Measurements from ENCODE around the gene NRN1. TPM values are rescaled to one million over a fixed set of nuclear protein-coding genes. Genes with fewer than 3 reads are reported as not detected.

NRN1 gene
- total RNA-seq, 2 donors from 2014 or later: 0.44 to 0.57 TPM

DNA sequence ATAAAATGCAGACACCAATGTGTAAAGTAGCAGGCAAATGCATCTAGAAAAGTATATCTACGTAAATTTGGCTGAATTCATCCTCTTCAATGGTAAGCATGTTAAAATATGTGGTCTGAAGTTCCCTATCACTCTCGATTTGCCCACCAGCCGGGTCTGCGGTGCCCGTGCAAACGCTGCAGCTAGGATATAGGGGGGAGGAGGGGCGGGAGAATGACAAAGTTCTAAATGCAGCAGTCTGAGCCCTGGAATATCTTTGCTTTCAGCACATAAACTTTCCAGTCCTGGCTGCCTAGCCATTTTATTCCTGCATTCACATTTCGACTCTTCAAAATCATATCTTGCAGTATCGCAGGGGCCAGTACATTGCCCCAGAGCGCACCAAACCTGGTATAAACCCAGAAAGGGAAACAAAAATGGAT lies 708 bp downstream of the NRN1 start:
- TF ChIP-seq, protein P1, sequence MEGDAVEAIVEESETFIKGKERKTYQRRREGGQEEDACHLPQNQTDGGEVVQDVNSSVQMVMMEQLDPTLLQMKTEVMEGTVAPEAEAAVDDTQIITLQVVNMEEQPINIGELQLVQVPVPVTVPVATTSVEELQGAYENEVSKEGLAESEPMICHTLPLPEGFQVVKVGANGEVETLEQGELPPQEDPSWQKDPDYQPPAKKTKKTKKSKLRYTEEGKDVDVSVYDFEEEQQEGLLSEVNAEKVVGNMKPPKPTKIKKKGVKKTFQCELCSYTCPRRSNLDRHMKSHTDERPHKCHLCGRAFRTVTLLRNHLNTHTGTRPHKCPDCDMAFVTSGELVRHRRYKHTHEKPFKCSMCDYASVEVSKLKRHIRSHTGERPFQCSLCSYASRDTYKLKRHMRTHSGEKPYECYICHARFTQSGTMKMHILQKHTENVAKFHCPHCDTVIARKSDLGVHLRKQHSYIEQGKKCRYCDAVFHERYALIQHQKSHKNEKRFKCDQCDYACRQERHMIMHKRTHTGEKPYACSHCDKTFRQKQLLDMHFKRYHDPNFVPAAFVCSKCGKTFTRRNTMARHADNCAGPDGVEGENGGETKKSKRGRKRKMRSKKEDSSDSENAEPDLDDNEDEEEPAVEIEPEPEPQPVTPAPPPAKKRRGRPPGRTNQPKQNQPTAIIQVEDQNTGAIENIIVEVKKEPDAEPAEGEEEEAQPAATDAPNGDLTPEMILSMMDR (conservative IDR thresholded peaks at IDR 0.05): no peak
- H3K9me3 ChIP-seq (ENCODE audit: control insufficient read depth, low read length): no peaks in the 10 kb centered on the region
- no peak overlapping the region for H3K27ac Mint-ChIP-seq
- peak overlapping the region; percentile 84 for H3K4me3 ChIP-seq (ENCODE audit: low read length)
- peaks cover 87% of the 10 kb centered on the region for H3K27me3 Mint-ChIP-seq (ENCODE audit: insufficient read depth)
- 0 to 2% methylated on average over 2 to 10 of the region's 10 CpGs for WGBS, 2 experiments (ENCODE audit: insufficient coverage in 1 of 2, insufficient read length in 1 of 2)
- peak; percentile 52 for DNase-seq
- H3K36me3 Mint-ChIP-seq (ENCODE audit: low read depth): no peaks in the 10 kb centered on the region
- H3K4me3 Mint-ChIP-seq: peak overlapping the region; percentile 60
- H3K27me3 ChIP-seq (ENCODE audit: control insufficient read depth, insufficient read depth, low read length, poor library complexity, severe bottlenecking): peaks cover 92% of the 10 kb centered on the region
- H3K4me1 ChIP-seq (ENCODE audit: control insufficient read depth, insufficient read depth, low read length): peaks cover 11% of the 10 kb centered on the region
- no peak overlapping the region for H3K27ac ChIP-seq (ENCODE audit: low read depth, low read length)
- H3K4me1 Mint-ChIP-seq: peaks cover 36% of the 10 kb centered on the region
- H3K9me3 Mint-ChIP-seq: no peaks in the 10 kb centered on the region
- no peaks in the 10 kb centered on the region for H3K36me3 ChIP-seq (ENCODE audit: control insufficient read depth, insufficient read depth, low read length)
- no peak overlapping the region for H3K9ac ChIP-seq (ENCODE audit: extremely low read depth, low read length, poor library complexity, severe bottlenecking)

DNA sequence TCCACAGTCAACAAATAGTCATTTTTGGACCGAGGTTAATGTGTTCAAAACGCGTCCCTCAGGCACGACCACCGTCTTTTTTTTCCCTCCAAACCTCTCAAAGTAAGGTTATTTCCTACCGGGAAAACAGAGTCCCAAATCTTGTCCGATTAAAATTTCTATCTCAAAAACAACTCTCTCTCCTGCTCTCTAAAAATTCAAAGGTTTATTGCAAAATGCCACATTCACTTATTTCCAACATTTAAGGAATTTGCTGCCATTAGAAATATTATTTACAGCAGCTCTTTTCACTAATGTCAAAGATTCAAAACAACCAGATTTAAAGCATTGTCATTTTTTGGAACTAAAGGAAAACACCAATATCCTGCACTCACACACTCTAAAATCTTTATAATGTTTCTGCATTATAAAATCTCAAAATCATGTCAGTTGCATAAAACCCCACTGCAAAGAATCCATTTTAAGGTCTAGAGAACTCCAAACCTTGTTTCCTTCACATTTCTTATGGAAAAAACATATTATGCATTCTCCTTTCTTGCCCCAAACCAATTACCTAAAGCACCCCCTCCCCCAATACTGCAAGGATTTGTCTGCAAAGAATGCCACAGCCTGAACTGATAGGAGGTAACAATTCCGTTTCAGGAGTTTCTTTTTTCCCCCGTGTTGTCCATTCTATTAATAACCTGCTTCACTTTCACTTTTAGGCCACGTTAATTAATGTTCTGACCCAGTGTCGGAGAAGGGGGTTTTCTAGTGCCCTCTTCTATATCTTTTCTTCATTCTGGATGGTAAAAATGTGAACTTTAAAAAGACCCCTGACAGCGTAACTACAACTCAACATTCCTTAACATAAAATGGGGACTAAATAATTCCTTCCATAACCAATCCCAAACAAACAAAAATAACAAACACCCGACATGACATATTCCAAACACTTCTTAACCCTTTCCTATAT lies 1.4 kb downstream of the NRN1 start:
- H3K9ac ChIP-seq (ENCODE audit: extremely low read depth, low read length, poor library complexity, severe bottlenecking): no peak overlapping the region
- no peak overlapping the region for H3K4me3 ChIP-seq (ENCODE audit: low read length)
- 3 to 5% methylated on average over 10 to 13 of the region's 13 CpGs for WGBS, 2 experiments (ENCODE audit: insufficient coverage in 1 of 2, insufficient read length in 1 of 2)
- peaks cover 1% of the 10 kb centered on the region for H3K9me3 Mint-ChIP-seq
- peaks cover 36% of the 10 kb centered on the region for H3K4me1 Mint-ChIP-seq
- H3K36me3 ChIP-seq (ENCODE audit: control insufficient read depth, insufficient read depth, low read length): no peaks in the 10 kb centered on the region
- H3K36me3 Mint-ChIP-seq (ENCODE audit: low read depth): no peaks in the 10 kb centered on the region
- TF ChIP-seq, protein P1 (conservative IDR thresholded peaks at IDR 0.05): no peak
- peaks cover 2% of the 10 kb centered on the region for H3K9me3 ChIP-seq (ENCODE audit: control insufficient read depth, low read length)
- no peak for DNase-seq
- H3K4me3 Mint-ChIP-seq: peak overlapping the region; percentile 60
- H3K4me1 ChIP-seq (ENCODE audit: control insufficient read depth, insufficient read depth, low read length): peaks cover 11% of the 10 kb centered on the region
- H3K27ac ChIP-seq (ENCODE audit: low read depth, low read length): no peak overlapping the region
- peaks cover 92% of the 10 kb centered on the region for H3K27me3 Mint-ChIP-seq (ENCODE audit: insufficient read depth)
- no peak overlapping the region for H3K27ac Mint-ChIP-seq
- peaks cover 95% of the 10 kb centered on the region for H3K27me3 ChIP-seq (ENCODE audit: control insufficient read depth, insufficient read depth, low read length, poor library complexity, severe bottlenecking)

DNA sequence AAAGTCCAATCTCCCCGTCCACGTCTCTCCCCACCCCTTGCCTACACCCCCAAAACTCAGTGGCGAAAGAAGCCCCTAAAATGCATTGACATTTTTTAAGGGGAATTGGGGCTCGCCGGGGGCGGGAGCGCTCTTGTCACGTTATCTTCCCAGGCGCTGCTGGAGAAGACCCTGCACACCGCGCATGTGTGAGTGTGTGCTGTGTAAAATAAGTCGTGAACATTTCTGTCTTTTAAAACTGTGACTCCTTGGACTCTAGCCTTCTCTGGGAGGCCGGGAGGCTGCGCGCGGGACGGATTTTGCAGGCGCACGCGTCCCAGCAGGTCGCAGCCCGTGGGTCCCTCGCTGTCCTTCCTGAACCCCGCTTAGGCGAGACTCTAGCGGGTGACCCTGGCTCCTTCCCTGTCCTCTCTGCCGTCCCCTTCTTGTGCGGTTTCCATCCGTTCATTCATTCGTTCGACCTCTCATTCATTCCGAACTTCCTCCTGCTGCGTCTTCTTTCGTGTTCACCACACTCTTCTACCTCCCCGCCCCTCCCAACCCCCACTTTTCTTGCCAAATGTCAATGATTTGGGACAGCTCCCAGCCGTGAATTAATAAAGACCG lies 2.2 kb downstream of the NRN1 start:
- DNase-seq: peak; percentile 67
- Histone ChIP-seq H3K27me3 (ENCODE audit: control insufficient read depth, insufficient read depth, low read length, poor library complexity, severe bottlenecking) (peaks cover 95% of the 10 kb centered on the region), H3K9ac (ENCODE audit: extremely low read depth, low read length, poor library complexity, severe bottlenecking) (no peak overlapping the region), H3K4me3 (ENCODE audit: low read length) (peak overlapping the region; percentile 72), H3K36me3 (ENCODE audit: control insufficient read depth, insufficient read depth, low read length) (no peaks in the 10 kb centered on the region), H3K27ac (ENCODE audit: low read depth, low read length) (no peak overlapping the region), H3K4me1 (ENCODE audit: control insufficient read depth, insufficient read depth, low read length) (peaks cover 11% of the 10 kb centered on the region), H3K9me3 (ENCODE audit: control insufficient read depth, low read length) (peaks cover 5% of the 10 kb centered on the region)
- H3K36me3 Mint-ChIP-seq (ENCODE audit: low read depth): no peaks in the 10 kb centered on the region
- 0 to 1% methylated on average over 14 to 37 of the region's 37 CpGs for WGBS, 2 experiments (ENCODE audit: insufficient coverage in 1 of 2, insufficient read length in 1 of 2)
- peaks cover 43% of the 10 kb centered on the region for H3K4me1 Mint-ChIP-seq
- TF ChIP-seq, protein P1 (conservative IDR thresholded peaks at IDR 0.05): no peak
- H3K9me3 Mint-ChIP-seq: peaks cover 5% of the 10 kb centered on the region
- H3K27me3 Mint-ChIP-seq (ENCODE audit: insufficient read depth): peaks cover 93% of the 10 kb centered on the region
- H3K27ac Mint-ChIP-seq: no peak overlapping the region
- peak overlapping the region; percentile 59 for H3K4me3 Mint-ChIP-seq
